ENCODE results near the gene ZRANB1.
A peak's percentile ranks its signal among the peaks of the same experiment; 100 is the strongest.
"Not testable (repeated sequence)": the region's sequence is repeated elsewhere in the genome, so short reads cannot be mapped to it uniquely, and the experiment has no call there.

Gene ZRANB1

DNA sequence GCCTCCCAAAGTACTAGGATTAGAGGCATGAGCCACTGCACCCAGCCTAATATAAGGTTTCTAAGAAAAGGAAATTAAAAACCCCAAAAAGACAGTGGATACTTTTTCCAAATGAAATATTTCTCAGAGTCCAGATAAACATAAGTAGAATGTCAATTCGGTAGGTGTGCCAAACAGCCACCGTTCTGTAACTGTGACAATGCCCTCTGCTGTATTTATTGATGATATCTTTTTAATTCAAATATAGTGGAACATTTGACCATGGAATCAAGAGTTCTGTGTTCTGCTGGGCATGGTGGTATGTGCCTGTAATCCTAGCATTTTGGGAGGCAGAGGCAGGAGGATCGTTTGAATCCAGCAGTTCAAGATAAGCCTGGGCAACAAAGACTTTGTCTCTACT, 28.8 kb upstream of the ZRANB1 start:
- FAIRE-seq (no peak), DNase-seq (ENCODE audit: insufficient read length, low spot score) (no peak)
- TF ChIP-seq, protein P1, sequence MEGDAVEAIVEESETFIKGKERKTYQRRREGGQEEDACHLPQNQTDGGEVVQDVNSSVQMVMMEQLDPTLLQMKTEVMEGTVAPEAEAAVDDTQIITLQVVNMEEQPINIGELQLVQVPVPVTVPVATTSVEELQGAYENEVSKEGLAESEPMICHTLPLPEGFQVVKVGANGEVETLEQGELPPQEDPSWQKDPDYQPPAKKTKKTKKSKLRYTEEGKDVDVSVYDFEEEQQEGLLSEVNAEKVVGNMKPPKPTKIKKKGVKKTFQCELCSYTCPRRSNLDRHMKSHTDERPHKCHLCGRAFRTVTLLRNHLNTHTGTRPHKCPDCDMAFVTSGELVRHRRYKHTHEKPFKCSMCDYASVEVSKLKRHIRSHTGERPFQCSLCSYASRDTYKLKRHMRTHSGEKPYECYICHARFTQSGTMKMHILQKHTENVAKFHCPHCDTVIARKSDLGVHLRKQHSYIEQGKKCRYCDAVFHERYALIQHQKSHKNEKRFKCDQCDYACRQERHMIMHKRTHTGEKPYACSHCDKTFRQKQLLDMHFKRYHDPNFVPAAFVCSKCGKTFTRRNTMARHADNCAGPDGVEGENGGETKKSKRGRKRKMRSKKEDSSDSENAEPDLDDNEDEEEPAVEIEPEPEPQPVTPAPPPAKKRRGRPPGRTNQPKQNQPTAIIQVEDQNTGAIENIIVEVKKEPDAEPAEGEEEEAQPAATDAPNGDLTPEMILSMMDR (IDR thresholded peaks at IDR 0.05; ENCODE audit: insufficient read depth, missing control alignments), result no peak

DNA sequence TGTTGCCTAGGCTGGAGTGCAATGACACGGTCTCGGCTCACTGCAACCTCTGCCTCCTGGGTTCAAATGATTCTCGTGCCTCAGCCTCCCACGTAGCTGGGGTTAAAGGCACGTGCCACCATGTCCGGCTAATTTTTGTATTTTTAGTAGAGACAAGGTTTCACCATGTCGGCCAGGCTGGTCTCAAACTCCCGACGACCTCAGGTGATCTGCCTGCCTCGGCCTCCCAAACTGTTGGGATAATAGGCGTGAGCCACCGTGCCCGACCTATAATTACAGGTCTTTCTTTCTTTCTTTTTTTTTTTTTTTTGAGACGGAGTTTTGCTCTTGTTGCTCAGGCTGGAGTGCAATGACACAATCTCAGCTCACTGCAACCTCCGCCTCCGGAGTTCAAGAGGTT, 27.5 kb upstream of the ZRANB1 start:
- not testable (repeated sequence) for DNase-seq (ENCODE audit: insufficient read length, low spot score); FAIRE-seq

DNA sequence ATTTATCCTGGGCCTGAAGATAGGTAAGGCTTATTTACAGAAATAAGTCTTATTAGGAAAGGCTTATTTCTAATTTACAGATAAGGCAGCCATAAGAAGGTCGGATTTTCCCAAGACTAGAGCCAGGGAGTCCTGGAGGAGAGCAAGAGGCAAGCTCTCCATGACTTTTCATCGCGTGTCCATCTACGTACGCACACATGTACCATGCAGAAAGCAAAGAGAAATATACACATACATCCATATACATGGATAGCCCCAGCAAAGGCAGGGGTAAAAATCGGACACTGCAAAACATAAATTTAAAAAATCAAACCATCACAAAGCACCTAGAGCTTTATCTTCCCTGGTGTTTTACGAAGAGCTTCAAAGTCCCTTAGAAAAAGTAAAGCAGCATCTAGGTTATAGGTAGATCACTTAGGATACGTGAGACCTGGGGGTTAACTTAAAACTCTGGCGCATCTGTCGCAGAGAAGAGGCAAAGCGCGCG, 25.8 kb upstream of the ZRANB1 start:
- DNase-seq (ENCODE audit: insufficient read length, low spot score), result no peak
- no peak for FAIRE-seq
- TF ChIP-seq, protein P1 (IDR thresholded peaks at IDR 0.05; ENCODE audit: insufficient read depth, missing control alignments), result no peak

DNA sequence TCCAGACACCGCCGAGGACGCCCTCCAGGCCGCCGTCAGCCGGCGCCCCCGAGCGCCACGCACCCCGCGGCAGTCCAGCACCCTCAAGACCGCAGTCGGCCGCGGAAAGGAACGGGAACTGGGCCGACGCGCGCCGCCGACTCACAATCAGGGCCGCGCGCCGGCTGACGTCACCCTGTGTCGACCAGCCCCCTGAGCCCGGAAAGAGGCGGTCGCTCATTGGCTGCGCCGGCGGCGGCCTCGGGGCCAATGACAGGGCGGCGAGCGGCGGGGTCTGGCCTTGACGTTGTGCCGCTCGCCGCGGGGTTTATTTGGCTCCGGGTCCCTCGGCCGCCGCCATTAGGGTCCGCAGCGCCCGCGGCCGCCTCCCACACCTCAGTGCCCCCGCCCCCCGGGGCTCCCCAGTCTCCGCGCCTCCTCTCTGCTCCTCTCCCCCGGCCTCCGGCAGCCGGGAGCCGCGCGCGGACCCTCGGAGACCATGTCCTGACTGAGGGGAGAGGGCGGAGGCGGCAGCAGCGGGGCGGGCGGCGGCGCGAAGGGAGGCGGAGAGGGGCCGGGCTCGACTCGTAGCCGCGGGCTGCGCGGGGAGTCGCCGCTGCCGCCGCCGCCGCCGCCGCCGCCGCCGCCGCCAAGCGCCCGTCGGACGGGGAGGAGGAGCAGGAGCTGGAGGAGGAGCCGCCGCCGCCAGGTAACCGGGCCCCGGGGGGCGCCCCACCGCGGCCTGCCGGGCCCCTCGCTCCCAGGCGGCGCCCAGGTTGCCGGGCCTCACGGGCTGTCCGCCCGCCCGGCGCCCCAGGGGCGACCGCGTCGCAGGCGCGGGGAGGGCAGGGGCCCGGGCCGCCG, 25.1 kb upstream of the ZRANB1 start:
- FAIRE-seq (no peak), DNase-seq (ENCODE audit: insufficient read length, low spot score) (peak; percentile 64)
- TF ChIP-seq, protein P1 (IDR thresholded peaks at IDR 0.05; ENCODE audit: insufficient read depth, missing control alignments), result no peak

GRCh38 chr10:124917428-124918190, 24.3 kb upstream of the ZRANB1 start:
- TF ChIP-seq, protein P1 (IDR thresholded peaks at IDR 0.05; ENCODE audit: insufficient read depth, missing control alignments), result no peak
- no peak for FAIRE-seq
- DNase-seq (ENCODE audit: insufficient read length, low spot score), result no peak

GRCh38 chr10:124918191-124918830, 23.6 kb upstream of the ZRANB1 start:
- TF ChIP-seq, protein P1 (IDR thresholded peaks at IDR 0.05; ENCODE audit: insufficient read depth, missing control alignments), result no peak
- DNase-seq (ENCODE audit: insufficient read length, low spot score) (no peak), FAIRE-seq (no peak)

DNA sequence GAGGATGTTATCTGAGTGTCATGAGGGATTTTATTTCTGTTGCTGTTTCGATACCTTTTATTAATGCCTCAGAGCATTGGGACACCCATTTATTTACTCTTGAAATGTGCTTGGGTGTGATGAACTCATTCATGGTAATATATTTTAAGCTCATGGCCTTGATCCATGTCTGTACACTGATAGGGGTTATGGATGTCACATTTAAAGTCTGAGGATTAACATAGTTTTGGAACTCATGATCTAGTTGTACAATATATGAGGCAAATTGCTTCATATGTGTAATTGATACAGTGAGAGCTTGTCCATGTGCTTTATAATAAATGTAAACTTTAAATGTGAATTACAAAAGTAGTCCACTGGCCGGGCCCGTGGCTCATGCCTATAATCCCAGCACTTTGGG, 23.0 kb upstream of the ZRANB1 start:
- TF ChIP-seq, protein P1 (IDR thresholded peaks at IDR 0.05; ENCODE audit: insufficient read depth, missing control alignments), result no peak
- no peak for FAIRE-seq
- no peak for DNase-seq (ENCODE audit: insufficient read length, low spot score)

Measured in D721Med (cell line).